Suprapubic skin (tissue), 4 donors: ENCODE measurements around the gene SLC25A2. TPM values are rescaled to one million over a fixed set of nuclear protein-coding genes. Genes with fewer than 3 reads are reported as not detected.

Experiments used
- DNase-seq, 2 donors: peaks; one replicate each; pipeline ENCODE4 v3.0.0-alpha.2; 2019; ENCODE audit warnings: low spot score in 2 of 2
- H3K27ac ChIP-seq: fragments of 200-600 bp; sonication (generic); one replicate; pipeline ENCODE4 v1.5.1; 2019
- H3K27me3 ChIP-seq: fragments of 200-600 bp; sonication (generic); one replicate; pipeline ENCODE4 v1.5.1; 2019
- H3K36me3 ChIP-seq: fragments of 200-600 bp; sonication (generic); one replicate; pipeline ENCODE4 v1.5.1; 2019
- H3K4me1 ChIP-seq: fragments of 200-600 bp; sonication (generic); one replicate; pipeline ENCODE4 v1.5.1; 2019
- H3K4me3 ChIP-seq: fragments of 200-600 bp; sonication (generic); one replicate; pipeline ENCODE4 v1.5.1; 2019; ENCODE audit warnings: mild to moderate bottlenecking
- H3K9me3 ChIP-seq: fragments of 200-600 bp; sonication (generic); one replicate; pipeline ENCODE4 v1.5.1; 2019
- CTCF ChIP-seq, 2 donors: fragments of 200-600 bp in 1 of 2; fragments of 450-650 bp in 1 of 2; sonication (generic) in 1 of 2; IDR thresholded peaks; one replicate each; pipeline ENCODE4 v1.5.1; 2016 to 2019; ENCODE audit warnings: antibody characterized with exemption in 2 of 2, mild to moderate bottlenecking in 1 of 2, moderate library complexity in 1 of 2
- EP300 ChIP-seq: sonication (generic); formaldehyde crosslinking; IDR thresholded peaks from one replicate; pipeline ENCODE4 v1.6.1; 2017; ENCODE audit warnings: antibody characterized with exemption
- POLR2A ChIP-seq, 2 donors: fragments of 450-650 bp; IDR thresholded peaks; one replicate each; pipeline ENCODE4 v1.6.1; 2017; ENCODE audit warnings: antibody characterized with exemption in 2 of 2, mild to moderate bottlenecking in 2 of 2, moderate library complexity in 2 of 2
- POLR2AphosphoS5 ChIP-seq, 3 donors: sonication (generic); formaldehyde crosslinking; IDR thresholded peaks; one replicate each; pipeline ENCODE4 v1.6.1; 2017; ENCODE audit warnings: antibody characterized with exemption in 3 of 3
- total RNA-seq, 4 donors: library from RNA; depleted of rRNA; stranded (reverse); fragments of >200 nt; gene quantifications; one replicate each; pipeline ENCODE4 v1.1.0, GENCODE V29; 2016

SLC25A2 gene
- total RNA-seq, 4 donors from 2014 or later, result 0.57 to 4.5 (median 0.99) TPM

- Histone ChIP-seq H3K36me3 (peaks cover 5% of the 10 kb centered on the region), H3K27ac (no peak overlapping the region), H3K9me3 (peaks cover 89% of the 10 kb centered on the region), H3K27me3 (no peaks in the 10 kb centered on the region), H3K4me1 (no peaks in the 10 kb centered on the region), H3K4me3 (no peak overlapping the region)
- TF ChIP-seq POLR2AphosphoS5 (IDR thresholded peaks at IDR 0.05), result no peak
- TF ChIP-seq EP300, result no peak
- TF ChIP-seq POLR2A (IDR thresholded peaks at IDR 0.05), result no peak
- TF ChIP-seq CTCF (IDR thresholded peaks at IDR 0.05), result no peak
- DNase-seq, result no peak
These were observed 45.4 kb downstream of the SLC25A2 start for GRCh38 chr5:141258464-141258863.

Other genes with a start within 250 kb of the SLC25A2 start
- 1 to 10 TPM; 2.2 to 5.4 (median 4.2) TPM for gene PCDHB2, start 209.4 kb downstream of the SLC25A2 start, total RNA-seq
- gene PCDHB3, start 203.6 kb downstream of the SLC25A2 start, total RNA-seq, result 1 to 10 TPM; 1.1 to 2.5 (median 2.0) TPM
- gene PCDHB4, start 182.2 kb downstream of the SLC25A2 start, total RNA-seq, result 1 to 10 TPM; 1.8 to 5.6 (median 2.0) TPM
- 1 to 10 TPM in 2 of 4 donors, under 1 TPM in 2; 0.72 to 6.2 (median 1.9) TPM for gene PCDHB5, start 168.8 kb downstream of the SLC25A2 start, total RNA-seq
- gene PCDHB6, start 154.0 kb downstream of the SLC25A2 start, total RNA-seq, result 1 to 10 TPM in 2 of 4 donors, under 1 TPM in 1, not detected in 1; 0.76 to 2.2 (median 1.7) TPM
- 1 to 10 TPM in 1 of 4 donors, under 1 TPM in 3; 0.49 to 1.2 (median 0.78) TPM for gene PCDHB7, start 131.4 kb downstream of the SLC25A2 start, total RNA-seq
- under 1 TPM in 3 of 4 donors, not detected in 1; 0.62 to 0.93 (median 0.68) TPM for gene PCDHB8, start 126.3 kb downstream of the SLC25A2 start, total RNA-seq
- 1 to 10 TPM; 2.9 to 4.8 (median 3.2) TPM for gene PCDHB16, start 121.7 kb downstream of the SLC25A2 start, total RNA-seq
- 1 to 10 TPM; 1.1 to 3.2 (median 2.5) TPM for gene PCDHB9, start 116.9 kb downstream of the SLC25A2 start, total RNA-seq
- 1 to 10 TPM in 3 of 4 donors, under 1 TPM in 1; 0.60 to 1.4 (median 1.2) TPM for gene PCDHB10, start 111.7 kb downstream of the SLC25A2 start, total RNA-seq
- 1 to 10 TPM in 3 of 4 donors, under 1 TPM in 1; 0.98 to 2.8 (median 1.2) TPM for gene PCDHB11, start 104.4 kb downstream of the SLC25A2 start, total RNA-seq
- 1 to 10 TPM in 1 of 4 donors, under 1 TPM in 3; 0.83 to 2.2 (median 0.95) TPM for gene PCDHB12, start 95.3 kb downstream of the SLC25A2 start, total RNA-seq
- gene PCDHB13, start 90.1 kb downstream of the SLC25A2 start, total RNA-seq, result 1 to 10 TPM; 5.9 to 10.0 (median 6.2) TPM
- 1 to 10 TPM; 2.5 to 6.5 (median 6.0) TPM for gene PCDHB14, start 80.7 kb downstream of the SLC25A2 start, total RNA-seq
- gene PCDHB15, start 58.7 kb downstream of the SLC25A2 start, total RNA-seq, result 1 to 10 TPM in 3 of 4 donors, under 1 TPM in 1; 0.68 to 2.3 (median 1.6) TPM
- gene TAF7, start 16.7 kb upstream of the SLC25A2 start, total RNA-seq, result 10 to 100 TPM; 47.3 to 70.3 (median 62.7) TPM
- under 1 TPM; 0.26 to 0.38 (median 0.33) TPM for gene PCDHGA1, start 26.5 kb upstream of the SLC25A2 start, total RNA-seq
- gene PCDHGA2, start 34.7 kb upstream of the SLC25A2 start, total RNA-seq, result 1 to 10 TPM; 2.0 to 3.4 (median 2.9) TPM
- 1 to 10 TPM; 1.3 to 2.3 (median 1.7) TPM for gene PCDHGA3, start 39.8 kb upstream of the SLC25A2 start, total RNA-seq
- 1 to 10 TPM; 1.2 to 4.3 (median 2.8) TPM for gene PCDHGB1, start 46.0 kb upstream of the SLC25A2 start, total RNA-seq
- gene PCDHGA4, start 51.0 kb upstream of the SLC25A2 start, total RNA-seq, result 1 to 10 TPM; 2.0 to 5.6 (median 3.2) TPM
- 1 to 10 TPM; 2.6 to 6.5 (median 3.8) TPM for gene PCDHGB2, start 55.9 kb upstream of the SLC25A2 start, total RNA-seq
- 1 to 10 TPM; 1.5 to 4.0 (median 2.7) TPM for gene PCDHGA5, start 60.1 kb upstream of the SLC25A2 start, total RNA-seq
- gene PCDHGB3, start 66.2 kb upstream of the SLC25A2 start, total RNA-seq, result 1 to 10 TPM; 4.3 to 9.7 (median 7.5) TPM
- 1 to 10 TPM; 3.3 to 7.3 (median 5.3) TPM for gene PCDHGA6, start 69.8 kb upstream of the SLC25A2 start, total RNA-seq
- 1 to 10 TPM; 2.7 to 5.6 (median 4.5) TPM for gene PCDHGA7, start 78.7 kb upstream of the SLC25A2 start, total RNA-seq
- 10 to 100 TPM in 1 of 4 donors, 1 to 10 TPM in 3; 4.1 to 10.3 (median 7.2) TPM for gene PCDHGB4, start 83.6 kb upstream of the SLC25A2 start, total RNA-seq
- gene PCDHGA8, start 88.6 kb upstream of the SLC25A2 start, total RNA-seq, result 1 to 10 TPM; 1.1 to 5.1 (median 2.1) TPM
- gene PCDHGB5, start 93.9 kb upstream of the SLC25A2 start, total RNA-seq, result 10 to 100 TPM; 13.3 to 27.4 (median 15.3) TPM
- gene PCDHGA9, start 98.7 kb upstream of the SLC25A2 start, total RNA-seq, result 10 to 100 TPM in 1 of 4 donors, 1 to 10 TPM in 3; 4.9 to 20.8 (median 7.9) TPM
- 10 to 100 TPM in 1 of 4 donors, 1 to 10 TPM in 3; 4.5 to 13.8 (median 8.2) TPM for gene PCDHGB6, start 104.0 kb upstream of the SLC25A2 start, total RNA-seq
- gene PCDHGA10, start 108.9 kb upstream of the SLC25A2 start, total RNA-seq, result 10 to 100 TPM in 2 of 4 donors, 1 to 10 TPM in 2; 7.0 to 23.6 (median 10.3) TPM
- gene PCDHGB7, start 113.6 kb upstream of the SLC25A2 start, total RNA-seq, result 10 to 100 TPM in 2 of 4 donors, 1 to 10 TPM in 2; 9.2 to 18.3 (median 9.9) TPM
- 10 to 100 TPM in 1 of 4 donors, 1 to 10 TPM in 3; 3.4 to 14.3 (median 6.9) TPM for gene PCDHGA11, start 117.0 kb upstream of the SLC25A2 start, total RNA-seq
- gene PCDHGA12, start 126.5 kb upstream of the SLC25A2 start, total RNA-seq, result 10 to 100 TPM in 1 of 4 donors, 1 to 10 TPM in 3; 2.9 to 13.4 (median 6.6) TPM
- 10 to 100 TPM; 30.0 to 73.4 (median 60.4) TPM for gene PCDHGC3, start 171.9 kb upstream of the SLC25A2 start, total RNA-seq
- 10 to 100 TPM in 3 of 4 donors, 1 to 10 TPM in 1; 2.7 to 30.6 (median 15.0) TPM for gene PCDHGC4, start 181.0 kb upstream of the SLC25A2 start, total RNA-seq
- gene PCDHGC5, start 185.0 kb upstream of the SLC25A2 start, total RNA-seq, result 10 to 100 TPM in 1 of 4 donors, 1 to 10 TPM in 3; 1.6 to 10.5 (median 3.2) TPM